ENCODE results near the gene TCTN3.

- TF ChIP-seq POLR2AphosphoS5 (IDR thresholded peaks at IDR 0.05) (no peak), CTCF (IDR thresholded peaks at IDR 0.05) (no peak)
Measured at GRCh38 chr10:95664543-95664942, 29.2 kb downstream of the TCTN3 start.

Measured in prostate gland (tissue), 2 donors.